Stimulated activated CD4-positive, alpha-beta T cell treated with anti-CD3 and anti-CD28 coated beads, Interleukin-15, amount 100 ng/mL, for 1 hour (primary cell): ENCODE measurements around the gene SERP2.

Source experiments
- DNase-seq, 2 donors: peaks; one replicate each; pipeline ENCODE4 v3.0.0-alpha.2; 2020; ENCODE audit warnings: low read depth in 1 of 2, low spot score in 1 of 2

SERP2 gene

DNA sequence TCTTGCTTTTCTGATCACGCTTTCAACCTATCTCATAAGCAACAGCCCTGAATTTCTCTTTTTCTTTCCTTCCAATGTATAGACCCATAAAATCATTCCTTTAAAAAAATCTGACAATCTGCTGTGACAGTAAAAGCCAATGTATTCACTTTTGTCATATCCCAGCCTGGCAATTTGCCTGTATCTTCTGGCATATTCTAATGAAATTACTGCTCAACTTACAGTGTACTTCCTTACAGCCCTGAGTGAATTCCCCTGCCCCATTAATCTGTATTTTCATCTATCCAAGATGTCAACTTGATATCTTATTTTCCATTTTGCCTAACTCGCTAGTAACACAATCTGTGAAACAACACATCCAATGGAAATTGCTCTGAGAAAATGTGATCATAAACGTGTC, 18.0 kb upstream of the SERP2 start:
- DNase-seq, result no peak

DNA sequence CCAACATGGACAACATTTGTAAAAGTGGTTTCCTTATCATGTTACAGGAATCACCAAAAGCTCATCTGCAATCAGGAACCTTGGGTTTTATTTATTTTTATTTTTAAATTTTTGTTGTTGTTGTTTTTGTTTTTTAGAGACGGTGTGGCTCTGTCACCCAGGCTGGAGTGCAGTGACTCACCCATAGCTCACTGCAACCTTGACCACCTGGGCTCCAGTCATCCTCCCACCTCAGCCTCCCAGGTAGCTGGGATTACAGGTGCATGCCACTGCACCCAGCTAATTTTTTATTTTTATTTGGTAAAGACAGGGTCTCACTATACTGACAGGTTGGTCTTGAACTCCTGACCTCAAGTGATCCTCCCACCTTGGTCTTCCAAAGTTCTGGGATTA, 13.6 kb upstream of the SERP2 start:
- DNase-seq, result no peak

DNA sequence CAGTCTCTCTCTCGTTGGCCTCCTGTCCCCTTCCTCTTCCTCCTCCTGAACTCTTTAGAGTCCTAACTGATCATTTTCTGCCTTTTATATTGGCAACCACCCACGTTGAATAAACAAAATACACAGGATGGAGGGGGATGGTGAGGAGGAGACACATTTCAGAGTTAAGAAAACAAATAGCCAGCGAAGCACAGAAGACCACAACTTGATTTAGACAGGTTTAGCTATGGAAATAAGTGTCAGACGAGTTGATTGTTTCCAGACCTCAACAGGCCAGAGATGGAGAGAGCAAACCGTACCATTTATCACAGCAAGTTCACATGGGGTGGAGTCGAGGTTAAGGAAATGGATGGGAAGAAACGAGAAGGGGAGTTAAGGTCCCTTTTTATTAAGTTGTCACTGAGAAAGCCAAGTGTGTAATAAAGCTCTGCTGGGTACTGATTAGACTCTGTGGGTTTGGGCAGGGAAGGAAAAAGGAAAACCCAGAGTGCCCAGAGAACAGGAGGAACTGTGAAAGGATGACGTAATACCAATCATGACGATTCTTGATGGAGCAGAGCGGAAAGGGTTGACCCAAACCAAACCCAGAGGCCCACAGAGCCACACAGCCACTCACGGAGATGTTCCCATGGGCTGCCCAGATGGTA, 11.1 kb upstream of the SERP2 start:
- DNase-seq, result no peak

DNA sequence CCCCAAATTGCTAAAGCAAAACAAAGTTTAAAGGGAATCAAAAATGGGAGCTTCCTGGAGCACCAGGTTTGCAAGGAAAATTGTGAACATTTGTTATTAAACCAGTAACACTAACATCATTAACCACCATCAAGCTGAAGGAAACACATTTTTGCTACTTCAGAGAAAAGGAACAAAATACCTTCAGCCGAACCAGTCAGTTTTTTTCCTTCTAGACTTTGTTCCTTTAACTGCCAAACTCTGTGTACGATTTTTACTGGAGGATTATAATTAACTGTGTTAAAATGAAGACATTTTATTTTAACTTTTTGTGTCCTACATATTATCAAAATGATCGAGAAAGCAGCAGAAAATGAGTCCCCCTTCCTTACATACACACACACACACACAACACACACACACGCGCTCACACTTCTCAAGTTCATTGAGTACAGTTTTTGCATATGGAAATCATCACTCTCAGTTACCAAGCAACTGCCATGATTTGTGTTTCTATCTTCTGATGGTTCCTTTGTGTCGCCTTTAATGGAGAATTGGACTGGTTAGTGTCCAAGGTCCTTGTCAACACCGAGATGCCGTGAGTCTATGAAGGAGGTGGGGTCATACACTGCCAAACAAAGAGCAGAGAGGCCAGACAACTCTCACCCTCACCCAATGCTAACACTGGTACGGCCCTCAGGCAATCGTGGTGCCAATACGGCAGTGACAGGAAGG, 9.8 kb upstream of the SERP2 start:
- no peak for DNase-seq

DNA sequence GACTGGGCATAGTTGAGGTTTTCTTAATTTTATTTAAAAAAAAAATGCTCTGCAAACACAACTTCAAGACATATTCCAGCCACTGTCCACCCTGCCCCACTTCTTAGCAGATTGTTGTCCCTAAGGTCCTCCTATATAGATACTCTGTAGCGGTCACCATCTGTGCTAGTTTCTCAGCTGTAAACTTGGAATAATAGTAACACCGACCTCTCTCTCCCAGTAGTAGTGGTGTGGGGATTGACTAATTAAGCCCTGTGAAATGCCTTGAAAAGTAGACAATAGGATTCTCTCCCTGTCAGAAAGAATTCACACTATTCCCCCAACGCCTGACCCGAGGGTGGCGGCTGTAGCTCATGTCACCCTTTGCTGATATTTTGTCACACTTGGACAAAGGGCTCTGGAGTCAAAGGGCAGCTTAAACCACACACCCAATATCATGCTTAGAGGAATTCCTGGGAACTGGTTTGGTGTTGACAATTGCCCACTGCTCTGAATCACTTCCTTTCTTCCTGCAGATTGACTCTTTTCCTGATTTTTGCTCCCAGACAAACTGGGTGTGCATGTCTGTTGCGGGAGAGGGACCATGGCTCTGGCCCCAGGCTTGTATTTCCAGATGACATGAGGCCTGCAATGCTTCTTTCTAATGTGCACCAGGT, 9.2 kb upstream of the SERP2 start:
- no peak for DNase-seq

DNA sequence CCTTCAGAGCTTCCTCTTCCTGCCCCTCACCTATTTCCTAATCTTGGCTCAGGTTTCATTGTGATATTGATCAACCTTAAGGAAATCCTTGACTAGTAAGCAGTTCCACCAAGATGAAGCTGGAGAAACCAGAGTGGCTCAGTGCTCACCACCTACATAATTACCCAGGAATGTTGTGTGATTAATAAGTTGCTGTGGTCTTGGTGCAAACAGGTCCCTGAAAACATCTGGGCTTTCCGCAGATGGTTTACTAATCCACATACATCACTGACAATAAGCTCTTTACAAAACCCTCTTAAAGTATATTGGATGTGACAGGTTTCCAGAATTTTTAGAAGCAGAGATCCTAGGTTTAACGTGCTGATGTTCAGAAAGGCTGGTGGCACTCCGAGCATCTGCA, 8.6 kb upstream of the SERP2 start:
- no peak for DNase-seq

DNA sequence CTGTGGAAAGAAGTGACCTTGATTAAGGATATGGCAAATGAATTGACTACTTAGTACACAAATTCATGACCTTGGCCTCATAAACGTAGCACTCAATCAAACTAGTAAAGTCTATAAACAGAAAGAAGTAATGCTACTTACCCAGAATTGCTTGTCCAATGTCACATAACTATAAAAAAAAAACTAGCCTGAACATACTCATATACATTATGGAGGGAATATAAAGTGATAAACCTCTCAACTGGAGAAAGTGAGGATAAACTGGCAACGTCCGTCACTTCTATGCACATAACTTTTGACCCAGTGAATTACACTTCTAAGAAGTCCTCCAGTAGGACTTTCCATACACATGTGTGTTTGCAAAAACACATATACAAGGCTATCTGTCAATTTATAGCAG, 7.7 kb upstream of the SERP2 start:
- no peak for DNase-seq

DNA sequence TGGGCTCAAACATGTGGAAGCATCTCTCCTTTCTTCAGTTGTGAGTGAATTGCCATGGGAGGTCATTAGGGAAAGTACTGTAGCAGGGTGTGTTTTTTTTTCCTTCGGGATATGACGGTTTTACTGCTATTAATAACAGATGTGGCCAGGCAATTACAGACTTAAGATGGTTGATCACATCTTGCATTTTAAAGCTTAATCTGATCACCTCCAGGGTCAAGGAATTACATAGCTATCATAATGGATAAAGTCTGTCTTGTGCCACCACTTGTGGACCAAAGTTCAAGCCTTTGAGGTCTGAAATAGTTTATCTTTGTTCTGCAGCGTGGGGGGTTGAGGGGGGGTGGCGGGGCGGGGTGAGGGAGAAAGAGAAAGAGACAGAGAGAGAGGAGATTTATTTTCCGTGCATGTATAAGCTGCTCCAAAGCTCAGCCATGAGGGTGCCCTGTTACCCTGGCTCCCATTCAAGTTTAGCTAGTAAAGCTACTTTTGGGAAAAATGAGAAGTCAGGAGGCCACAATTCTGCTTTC, 5.5 kb upstream of the SERP2 start:
- no peak for DNase-seq

DNA sequence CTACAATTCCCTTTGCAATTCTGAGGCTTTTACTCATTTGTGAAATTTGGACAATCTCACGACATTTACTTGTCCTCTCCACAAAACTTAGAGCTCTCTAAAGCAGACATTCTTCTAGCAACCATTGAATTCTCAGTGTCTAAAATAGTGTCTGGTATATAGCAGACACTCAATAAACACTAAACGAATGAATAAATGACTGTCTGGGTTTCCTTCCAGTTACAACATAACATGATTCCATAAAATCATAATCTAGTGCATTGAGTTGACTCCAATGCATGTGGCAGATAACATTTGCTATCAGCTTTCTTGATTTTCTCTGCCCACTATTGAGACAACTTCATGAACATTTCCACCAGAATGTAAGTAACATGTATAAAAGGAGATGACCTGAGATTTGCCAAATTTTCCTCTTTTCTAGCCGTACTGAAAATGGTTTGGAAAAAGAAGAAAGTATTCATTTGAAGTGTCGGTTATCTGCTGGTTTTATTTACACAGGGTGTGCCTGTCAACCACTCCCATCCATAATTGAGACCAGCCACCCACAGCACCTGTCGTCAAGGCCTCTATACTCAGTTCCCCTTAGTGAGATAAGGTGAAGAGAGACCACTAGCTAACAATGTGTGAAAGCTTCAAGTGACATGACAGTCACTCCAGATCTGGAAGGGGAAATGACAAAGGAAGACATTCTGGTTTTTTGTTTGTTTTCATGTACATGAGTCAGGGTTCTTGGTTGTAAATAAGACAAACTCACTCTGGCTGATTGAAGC, 4.8 kb upstream of the SERP2 start:
- DNase-seq, result no peak

DNA sequence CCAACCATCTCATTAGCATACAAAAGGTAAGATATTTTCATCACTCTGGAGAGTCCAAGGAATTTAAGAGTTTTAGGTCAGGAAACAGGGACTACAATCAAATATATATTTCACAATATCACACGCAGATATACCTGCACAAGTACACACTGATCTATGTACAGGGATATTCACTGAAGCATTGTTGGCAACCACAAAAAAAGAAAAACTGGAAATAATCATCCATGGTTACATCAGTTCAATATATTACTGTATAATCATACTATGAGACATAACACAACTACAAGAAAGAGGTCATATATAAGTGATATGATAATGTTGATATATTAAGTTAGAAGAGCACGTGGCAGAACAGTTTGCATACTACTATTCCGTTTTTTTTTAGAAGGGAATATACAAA, 2.2 kb upstream of the SERP2 start:
- no peak for DNase-seq

DNA sequence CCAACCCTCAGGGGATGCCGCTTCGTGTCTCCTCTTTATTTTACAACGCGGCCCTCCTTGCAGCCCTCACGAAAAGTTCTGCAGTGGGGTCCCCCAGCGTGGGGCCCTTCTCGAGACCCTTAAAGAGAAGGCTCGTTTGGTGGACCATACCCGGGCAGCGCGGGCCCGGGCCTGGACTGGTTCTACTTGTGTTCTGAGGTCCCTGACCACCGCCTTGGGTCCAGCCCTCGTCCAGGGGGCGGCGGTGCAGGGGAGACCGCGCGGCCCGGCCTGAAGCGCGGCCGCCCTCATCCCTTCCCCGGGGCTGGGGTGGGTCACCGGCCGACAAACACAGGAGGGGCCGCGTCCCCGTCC, 400 bp upstream of the SERP2 start:
- no peak for DNase-seq

DNA sequence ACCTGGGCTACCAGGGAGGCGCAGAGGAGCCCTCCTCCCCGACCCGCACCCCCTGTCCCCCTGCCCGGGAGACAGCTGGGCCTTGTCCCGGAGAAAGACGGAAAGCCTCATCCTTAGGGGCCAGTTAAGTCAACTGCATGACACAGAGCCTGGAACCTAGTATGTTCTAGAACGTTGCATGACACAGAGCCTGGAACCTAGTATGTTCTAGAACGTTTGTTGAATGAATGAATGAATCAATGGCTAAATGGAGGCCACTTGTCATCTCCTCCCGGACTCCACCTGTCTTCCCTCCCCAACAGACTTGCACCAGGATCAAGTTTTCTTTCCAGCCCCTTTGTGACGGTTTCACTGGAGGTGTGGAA, 706 bp downstream of the SERP2 start:
- DNase-seq, result no peak

DNA sequence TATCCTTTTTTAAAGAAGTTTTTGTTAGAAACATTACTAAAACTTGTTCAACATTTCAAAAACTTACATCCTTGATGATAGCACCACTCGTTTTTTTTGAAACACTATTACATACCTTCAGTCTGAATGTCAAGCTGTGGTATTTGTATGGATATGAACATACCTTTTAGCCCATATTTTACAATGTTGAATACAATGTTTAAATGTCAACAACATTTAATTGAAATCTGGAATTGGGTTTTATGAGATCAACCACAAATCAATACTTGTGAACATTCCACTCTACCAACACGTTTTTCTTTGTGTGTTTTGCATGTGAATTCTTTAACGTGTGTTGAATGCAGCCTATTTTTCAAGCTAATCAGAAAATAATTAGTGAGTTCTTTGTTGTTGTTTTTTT, 4.7 kb downstream of the SERP2 start:
- no peak for DNase-seq

DNA sequence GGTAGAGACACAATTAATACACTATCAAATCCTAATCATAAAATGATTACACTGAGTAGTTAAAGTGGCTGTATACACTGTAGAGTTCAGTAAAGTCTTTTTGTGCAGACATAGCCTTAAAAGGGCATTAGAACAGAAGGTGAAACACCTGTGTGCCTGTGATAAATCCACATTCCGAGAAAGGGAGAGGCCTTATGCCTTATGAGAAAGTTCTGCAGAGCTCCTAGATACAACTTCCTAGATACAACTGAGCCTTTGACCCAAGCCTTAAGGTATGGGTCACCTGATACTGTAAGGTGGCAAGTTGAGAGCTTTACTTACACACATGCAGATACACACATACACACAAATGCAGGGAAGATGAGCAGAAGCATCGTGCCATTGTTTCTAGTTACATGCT, 6.3 kb downstream of the SERP2 start:
- no peak for DNase-seq

DNA sequence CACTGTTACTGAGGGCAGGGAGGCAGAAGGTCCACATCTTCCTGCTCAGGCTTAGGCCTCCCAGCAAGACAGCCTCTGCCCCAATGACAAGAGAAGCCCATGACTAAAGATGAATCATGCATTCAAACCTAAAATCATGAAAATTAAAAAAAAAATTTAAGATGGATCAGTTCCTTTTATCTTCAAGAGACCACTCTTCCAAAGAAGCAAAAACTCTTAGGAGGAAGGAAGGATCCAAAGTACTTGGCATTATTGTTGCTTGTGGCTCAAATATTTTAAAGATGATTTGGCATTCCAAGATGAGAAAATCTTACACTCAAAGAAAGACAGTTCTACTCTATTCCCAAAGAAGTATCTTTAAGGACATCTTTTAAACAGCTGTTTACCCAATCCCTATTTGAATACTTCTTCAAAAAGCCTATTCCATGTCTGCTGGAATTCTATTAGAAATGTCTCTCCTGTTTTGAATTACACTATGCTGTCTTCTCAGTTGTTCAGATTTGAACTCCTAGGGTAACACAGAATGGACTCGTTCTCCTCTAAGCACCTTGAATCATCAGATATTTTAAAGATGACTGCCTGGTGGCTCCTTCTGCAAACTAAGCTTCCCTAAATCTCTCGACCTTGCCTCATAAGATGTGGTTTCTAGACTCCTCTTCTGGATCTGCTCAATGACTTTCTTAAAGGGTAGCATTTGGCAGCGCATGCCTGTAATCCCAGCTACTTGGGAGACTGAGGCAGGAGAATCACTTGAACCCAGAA, 7.0 kb downstream of the SERP2 start:
- no peak for DNase-seq

DNA sequence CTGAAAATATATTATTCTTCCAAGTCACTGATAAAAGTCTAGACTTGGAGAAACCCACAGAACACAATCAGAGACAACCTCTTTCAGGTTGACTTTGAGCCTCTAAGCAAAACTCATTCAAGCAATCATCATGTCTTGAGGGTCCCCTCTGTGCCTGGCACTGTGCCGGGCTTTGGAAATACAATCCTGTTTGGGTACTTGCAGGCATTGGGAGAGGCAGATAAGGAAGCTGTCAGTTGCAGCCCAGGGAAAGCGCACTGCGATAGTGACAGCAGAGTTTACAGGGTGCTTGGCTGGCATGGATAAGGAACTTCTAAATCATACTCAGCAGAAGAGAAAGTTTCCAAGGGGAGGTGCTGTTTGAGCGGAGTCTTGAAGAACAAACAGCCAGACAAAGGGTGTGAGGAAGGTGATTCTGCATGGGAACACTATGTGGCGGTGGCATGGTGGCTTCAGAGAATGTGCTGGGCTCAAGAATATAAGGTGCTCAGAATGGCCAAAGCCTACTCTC, 9.1 kb downstream of the SERP2 start:
- DNase-seq, result no peak

DNA sequence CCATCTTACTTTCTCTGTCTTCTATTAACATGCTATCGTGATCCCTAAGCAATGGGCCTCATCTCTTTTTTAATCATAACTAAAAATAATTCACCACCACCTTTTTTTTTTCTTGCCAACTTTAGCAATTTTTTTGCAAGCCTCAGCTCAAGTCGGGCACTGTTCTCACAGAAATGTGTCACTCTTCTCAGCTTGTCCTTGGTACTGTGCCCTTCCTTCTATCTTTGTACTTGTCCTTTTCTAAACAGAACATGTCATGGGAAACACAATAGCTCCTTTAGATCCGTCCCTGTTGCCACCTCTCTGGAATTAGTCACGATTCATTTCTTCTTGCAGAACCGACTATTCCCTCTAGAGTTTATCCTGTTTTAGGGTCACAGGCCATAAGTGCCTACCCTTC, 10.3 kb downstream of the SERP2 start:
- no peak for DNase-seq

DNA sequence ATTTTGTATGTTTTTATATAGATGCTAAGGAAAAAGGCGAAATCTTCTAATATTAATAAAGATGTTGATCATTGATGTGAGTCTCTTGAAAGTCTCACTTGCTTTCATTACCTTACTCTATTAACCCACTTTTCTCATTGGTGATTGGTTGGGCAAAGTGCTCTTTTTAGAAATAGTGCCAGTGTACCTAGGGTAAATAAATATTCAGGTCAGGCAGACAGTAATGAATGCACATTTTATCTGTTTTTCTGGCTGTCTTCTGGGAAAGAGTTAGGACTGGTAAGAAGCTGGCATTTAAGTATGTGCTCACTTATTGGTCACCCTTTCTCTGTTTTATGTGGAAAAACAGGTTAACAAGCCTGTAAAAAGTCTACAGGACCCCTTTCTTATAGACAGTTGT, 11.2 kb downstream of the SERP2 start:
- DNase-seq, result no peak

DNA sequence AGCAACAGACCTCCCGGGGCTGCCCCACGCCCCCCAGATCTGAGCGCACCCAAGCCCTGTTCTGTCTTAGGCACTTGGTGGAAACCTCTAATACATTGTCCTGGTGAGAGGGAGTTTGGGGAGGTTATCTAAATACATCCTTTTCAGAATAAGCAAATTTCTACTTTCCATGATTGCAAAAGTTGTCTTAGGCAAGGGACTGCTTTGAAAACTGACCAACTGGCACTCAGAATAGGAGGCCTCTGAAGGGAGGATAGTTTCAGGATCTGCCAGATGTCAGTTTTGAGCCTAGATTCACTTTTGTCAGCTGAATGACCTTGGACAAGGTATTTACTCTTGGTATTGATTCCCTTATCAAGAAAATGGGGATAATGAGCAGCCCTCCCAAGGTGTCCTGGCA, 11.8 kb downstream of the SERP2 start:
- DNase-seq, result no peak

DNA sequence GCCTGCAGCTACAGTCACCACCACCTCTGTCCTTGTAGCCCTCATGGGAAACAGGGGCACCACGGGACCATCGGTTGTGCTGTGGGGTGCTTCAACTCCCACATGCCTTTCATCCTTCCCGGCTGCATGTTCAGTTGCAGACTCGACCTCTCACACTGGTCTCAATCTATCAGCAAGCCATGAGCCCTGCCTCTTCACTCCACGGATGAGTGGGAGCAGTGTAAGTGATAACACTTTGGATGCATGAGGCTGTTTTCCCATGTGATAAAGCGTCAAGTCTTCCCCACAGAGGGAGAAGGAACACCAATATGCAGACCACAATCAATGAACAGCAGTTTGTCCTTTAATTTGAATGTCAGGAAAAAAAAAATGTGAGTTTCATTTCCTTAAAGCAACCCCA, 12.2 kb downstream of the SERP2 start:
- no peak for DNase-seq
